GM19240 (cell line): ENCODE measurements around the gene FGFR2.

ENCODE experiments used
- DNase-seq: peaks from one replicate; pipeline ENCODE4 v3.0.0; 2011; ENCODE audit warnings: low spot score; ENCODE audit not compliant: insufficient read length

The FGFR2 gene

GRCh38 chr10:121598263-121599249, at the start of gene FGFR2:
Gene FGFR2 (minus strand): TSS chr10:121598444. CDS start chr10:121593817, 4,627 bp downstream.
- no peak for DNase-seq

- no peak for DNase-seq
These were observed 49.2 kb upstream of the FGFR2 start for GRCh38 chr10:121647401-121647800.

- DNase-seq = no peak
These were observed 47.5 kb upstream of the FGFR2 start for GRCh38 chr10:121645696-121646095.

- DNase-seq = no peak
These were observed 46.3 kb upstream of the FGFR2 start for GRCh38 chr10:121644501-121644900.

- no peak for DNase-seq
These were observed 42.0 kb upstream of the FGFR2 start for GRCh38 chr10:121640266-121640665.

GRCh38 chr10:121639416-121639815, 41.2 kb upstream of the FGFR2 start:
- DNase-seq = no peak

- no peak for DNase-seq
These were observed 39.2 kb upstream of the FGFR2 start for GRCh38 chr10:121637437-121637836.

GRCh38 chr10:121633056-121633455, 34.8 kb upstream of the FGFR2 start:
- no peak for DNase-seq

- no peak for DNase-seq
These were observed 33.3 kb upstream of the FGFR2 start for GRCh38 chr10:121631365-121632029.

GRCh38 chr10:121628859-121629258, 30.6 kb upstream of the FGFR2 start:
- no peak for DNase-seq

GRCh38 chr10:121627876-121628581, 29.8 kb upstream of the FGFR2 start:
- no peak for DNase-seq

- DNase-seq = no peak
These were observed 26.7 kb upstream of the FGFR2 start for GRCh38 chr10:121624836-121625486.

GRCh38 chr10:121618906-121619305, 20.7 kb upstream of the FGFR2 start:
- DNase-seq = no peak

GRCh38 chr10:121617176-121617575, 18.9 kb upstream of the FGFR2 start:
- no peak for DNase-seq

- no peak for DNase-seq
These were observed 18.0 kb upstream of the FGFR2 start for GRCh38 chr10:121616291-121616690.

- no peak for DNase-seq
These were observed 17.6 kb upstream of the FGFR2 start for GRCh38 chr10:121615836-121616235.

GRCh38 chr10:121615435-121615793, 17.2 kb upstream of the FGFR2 start:
- DNase-seq = no peak

- DNase-seq = no peak
These were observed 16.6 kb upstream of the FGFR2 start for GRCh38 chr10:121614613-121615434.

- DNase-seq = no peak
These were observed 15.2 kb upstream of the FGFR2 start for GRCh38 chr10:121613456-121613855.

GRCh38 chr10:121611393-121612159, 13.3 kb upstream of the FGFR2 start:
- no peak for DNase-seq
